ENCODE results near the gene HCFC1R1. TPM values are rescaled to one million over a fixed set of nuclear protein-coding genes. Genes with fewer than 3 reads are reported as not detected.
A peak's percentile ranks its signal among the peaks of the same experiment; 100 is the strongest.

HCFC1R1 gene
- total RNA-seq, 2 donors from 2014 or later: 10.6 to 14.4 TPM

DNA sequence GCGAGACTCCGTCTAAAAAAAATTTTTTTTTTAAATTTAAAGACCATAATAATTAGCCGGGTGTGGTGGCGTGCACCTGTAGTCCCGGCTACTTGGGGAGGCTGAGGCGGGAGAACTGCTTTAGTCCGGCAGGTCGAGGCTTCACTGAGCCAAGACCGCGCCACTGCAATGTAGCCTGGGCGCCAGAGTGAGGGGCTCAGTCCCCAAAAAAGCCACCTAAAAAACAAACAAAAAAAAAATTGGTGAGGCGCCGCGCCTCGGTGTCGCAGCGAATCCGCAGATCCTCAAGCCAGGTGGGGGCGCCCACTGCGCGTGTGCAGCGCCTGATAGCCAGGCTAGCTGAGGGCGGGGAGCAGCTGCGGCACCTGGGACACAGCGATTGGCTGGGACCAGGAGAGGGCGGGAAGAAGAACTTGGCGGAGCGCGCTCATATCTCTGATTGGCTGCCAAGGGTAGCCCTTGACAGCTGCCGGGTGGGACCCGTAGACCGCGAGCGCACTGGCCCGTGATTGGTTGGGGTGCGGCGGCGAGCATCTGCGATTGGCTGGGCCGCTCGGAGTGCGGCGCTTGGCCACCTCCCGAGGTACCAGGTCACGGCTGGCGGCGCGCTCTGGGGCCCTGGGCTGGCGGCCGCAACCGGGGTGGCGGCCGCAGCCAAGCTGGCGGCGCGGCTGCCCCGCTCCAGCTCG lies 20.0 kb downstream of the HCFC1R1 start:
- Mint-ChIP-seq H3K4me1 (peaks cover 17% of the 10 kb centered on the region), H3K36me3 (ENCODE audit: low read depth) (no peaks in the 10 kb centered on the region), H3K27me3 (peaks cover 15% of the 10 kb centered on the region), H3K4me3 (peak overlapping the region; percentile 85), H3K27ac (no peak overlapping the region)
- DNase-seq (peak; percentile 90 to 94 (median 91)), ATAC-seq (peak; percentile 99)
- H3K9me3 ChIP-seq (ENCODE audit: control insufficient read depth, low read length, poor library complexity, severe bottlenecking): no peaks in the 10 kb centered on the region

DNA sequence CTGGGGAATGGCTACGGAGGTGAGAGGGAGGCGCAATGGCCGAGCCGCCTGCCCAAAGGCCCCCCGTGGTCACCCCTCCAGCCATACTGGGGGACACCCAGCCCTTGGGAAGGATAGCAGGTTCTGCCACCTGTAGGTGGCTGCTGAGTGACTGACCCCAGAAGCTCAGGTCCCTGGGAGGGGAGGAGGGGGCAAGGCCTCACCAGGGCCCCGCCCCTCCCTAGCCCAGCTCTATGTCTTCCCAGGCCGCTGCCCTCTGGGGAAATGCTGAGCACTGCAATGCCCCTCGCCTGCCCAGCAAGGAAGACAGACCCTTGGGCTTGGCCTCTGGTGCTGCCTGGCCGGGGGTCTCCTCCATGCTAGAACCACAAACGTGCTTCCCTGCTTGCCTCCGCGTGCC lies 22.4 kb downstream of the HCFC1R1 start:
- ATAC-seq (no peak), DNase-seq (no peak)
- H3K4me3 Mint-ChIP-seq: no peak overlapping the region
- peaks cover 15% of the 10 kb centered on the region for H3K27me3 Mint-ChIP-seq
- no peaks in the 10 kb centered on the region for H3K4me1 Mint-ChIP-seq
- no peaks in the 10 kb centered on the region for H3K36me3 Mint-ChIP-seq (ENCODE audit: low read depth)
- H3K9me3 ChIP-seq (ENCODE audit: control insufficient read depth, low read length, poor library complexity, severe bottlenecking): no peaks in the 10 kb centered on the region
- H3K27ac Mint-ChIP-seq: no peak overlapping the region

DNA sequence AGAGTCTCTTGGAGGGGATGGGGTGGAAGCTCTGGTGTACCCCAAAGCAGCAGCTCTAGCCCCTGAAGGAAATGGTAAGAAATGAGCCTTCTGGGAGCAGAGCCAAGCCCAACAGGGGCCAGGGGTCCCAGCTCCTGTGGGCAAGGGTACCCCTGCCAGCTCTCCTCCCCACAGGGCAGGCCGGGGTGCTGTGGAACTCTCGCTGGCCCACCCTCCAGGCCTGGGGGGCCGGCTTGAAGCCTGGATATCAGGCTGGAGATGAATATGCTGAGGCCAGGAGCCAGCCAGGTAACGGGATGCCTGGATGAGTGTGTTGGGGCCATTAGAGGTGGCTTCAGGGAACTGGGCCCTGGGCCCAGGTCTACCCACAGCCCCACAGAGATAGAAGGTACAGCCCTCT lies 23.2 kb downstream of the HCFC1R1 start:
- ATAC-seq (no peak), DNase-seq (no peak)
- no peak overlapping the region for H3K27ac Mint-ChIP-seq
- no peaks in the 10 kb centered on the region for H3K36me3 Mint-ChIP-seq (ENCODE audit: low read depth)
- H3K4me1 Mint-ChIP-seq: no peaks in the 10 kb centered on the region
- H3K9me3 ChIP-seq (ENCODE audit: control insufficient read depth, low read length, poor library complexity, severe bottlenecking): no peaks in the 10 kb centered on the region
- H3K4me3 Mint-ChIP-seq: no peak overlapping the region
- H3K27me3 Mint-ChIP-seq: peaks cover 15% of the 10 kb centered on the region

DNA sequence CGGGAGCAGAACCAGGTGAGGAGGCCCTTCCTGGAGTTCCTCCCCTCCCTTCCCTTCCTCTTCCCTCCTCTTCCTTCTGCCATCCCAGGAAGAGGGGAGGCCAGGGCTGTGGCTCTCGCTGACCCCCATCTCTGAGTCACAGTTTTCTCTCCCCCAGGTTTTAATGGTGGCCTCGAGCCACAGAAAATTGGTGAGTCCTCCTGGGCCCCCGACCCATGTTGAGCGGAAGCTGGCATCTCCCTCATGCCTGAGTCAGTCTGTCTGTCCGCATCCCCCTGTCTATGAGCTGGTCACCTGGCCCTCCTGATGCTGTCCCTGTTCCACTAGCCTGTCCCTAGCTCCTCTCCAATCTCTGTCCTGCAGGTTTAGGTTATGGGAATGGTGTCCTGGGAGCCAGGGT lies 23.8 kb downstream of the HCFC1R1 start:
- ATAC-seq (no peak), DNase-seq (no peak)
- Mint-ChIP-seq H3K4me3 (no peak overlapping the region), H3K27ac (no peak overlapping the region), H3K27me3 (peaks cover 15% of the 10 kb centered on the region), H3K4me1 (no peaks in the 10 kb centered on the region), H3K36me3 (ENCODE audit: low read depth) (no peaks in the 10 kb centered on the region)
- no peaks in the 10 kb centered on the region for H3K9me3 ChIP-seq (ENCODE audit: control insufficient read depth, low read length, poor library complexity, severe bottlenecking)

DNA sequence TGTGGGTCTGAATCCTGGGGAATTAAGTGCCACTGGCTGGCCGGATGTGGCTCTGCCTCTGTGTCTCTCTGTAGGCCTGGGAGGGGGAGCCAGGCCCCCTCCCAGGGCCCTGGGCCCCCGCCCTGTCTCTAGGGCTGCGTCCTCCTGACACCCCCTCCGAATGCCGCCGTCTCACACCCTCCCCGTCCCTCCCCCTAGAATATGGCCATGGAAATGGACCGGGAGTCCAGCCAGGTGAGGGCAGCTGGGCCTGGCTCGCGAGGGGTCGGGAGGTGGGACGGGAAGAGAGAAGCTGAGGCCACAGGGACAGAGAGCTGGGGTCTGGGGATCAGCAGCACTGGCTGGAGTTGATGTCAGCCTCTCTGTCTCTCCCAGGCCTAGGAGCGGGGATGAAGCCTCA lies 27.4 kb downstream of the HCFC1R1 start:
- no peak for DNase-seq
- no peaks in the 10 kb centered on the region for H3K4me1 Mint-ChIP-seq

DNA sequence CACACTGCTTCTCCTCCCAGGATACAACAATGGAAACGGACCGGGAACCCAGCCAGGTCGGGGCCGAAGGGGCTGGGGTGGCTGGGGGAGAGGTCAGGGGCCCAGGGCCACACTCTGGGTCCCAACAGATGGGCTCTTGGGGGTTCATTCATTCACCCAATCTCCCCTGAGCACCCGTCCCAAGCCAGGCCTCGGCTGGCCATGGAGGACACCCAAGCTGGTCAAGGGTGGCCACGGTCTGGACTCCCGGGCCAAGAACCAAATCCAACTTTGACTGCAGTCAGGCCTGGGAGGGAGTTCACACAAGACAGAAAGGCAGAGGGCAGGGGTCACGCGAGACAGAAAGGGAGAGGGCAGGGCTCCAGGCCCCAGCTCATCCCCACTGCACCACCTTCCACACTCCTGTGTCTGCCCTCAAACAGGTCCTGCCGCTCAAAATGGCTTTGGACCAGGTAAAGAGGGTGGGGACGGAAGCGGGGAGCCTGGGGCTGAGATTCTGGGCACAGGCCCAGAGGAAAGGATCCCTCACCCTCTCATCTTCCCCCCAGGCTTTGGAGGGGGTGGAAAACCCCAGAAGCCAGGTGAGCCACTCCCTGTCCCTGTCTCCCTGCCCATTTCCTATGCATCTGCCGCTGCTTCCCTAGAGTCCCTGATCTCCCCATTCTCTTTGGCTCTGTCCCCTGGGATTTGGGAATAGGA lies 31.2 kb downstream of the HCFC1R1 start:
- Mint-ChIP-seq H3K27me3 (no peaks in the 10 kb centered on the region), H3K36me3 (ENCODE audit: low read depth) (no peaks in the 10 kb centered on the region), H3K4me1 (no peaks in the 10 kb centered on the region), H3K4me3 (no peak overlapping the region), H3K27ac (no peak overlapping the region)
- no peak for DNase-seq
- ATAC-seq: no peak
- no peaks in the 10 kb centered on the region for H3K9me3 ChIP-seq (ENCODE audit: control insufficient read depth, low read length, poor library complexity, severe bottlenecking)

More for the DNA sequence above, 27.4 kb downstream of the HCFC1R1 start:
- H3K9me3 ChIP-seq (ENCODE audit: control insufficient read depth, low read length, poor library complexity, severe bottlenecking): no peaks in the 10 kb centered on the region
- Mint-ChIP-seq H3K36me3 (ENCODE audit: low read depth) (no peaks in the 10 kb centered on the region), H3K4me3 (no peak overlapping the region), H3K27ac (no peak overlapping the region), H3K27me3 (peaks cover 15% of the 10 kb centered on the region)
- no peak for ATAC-seq

DNA sequence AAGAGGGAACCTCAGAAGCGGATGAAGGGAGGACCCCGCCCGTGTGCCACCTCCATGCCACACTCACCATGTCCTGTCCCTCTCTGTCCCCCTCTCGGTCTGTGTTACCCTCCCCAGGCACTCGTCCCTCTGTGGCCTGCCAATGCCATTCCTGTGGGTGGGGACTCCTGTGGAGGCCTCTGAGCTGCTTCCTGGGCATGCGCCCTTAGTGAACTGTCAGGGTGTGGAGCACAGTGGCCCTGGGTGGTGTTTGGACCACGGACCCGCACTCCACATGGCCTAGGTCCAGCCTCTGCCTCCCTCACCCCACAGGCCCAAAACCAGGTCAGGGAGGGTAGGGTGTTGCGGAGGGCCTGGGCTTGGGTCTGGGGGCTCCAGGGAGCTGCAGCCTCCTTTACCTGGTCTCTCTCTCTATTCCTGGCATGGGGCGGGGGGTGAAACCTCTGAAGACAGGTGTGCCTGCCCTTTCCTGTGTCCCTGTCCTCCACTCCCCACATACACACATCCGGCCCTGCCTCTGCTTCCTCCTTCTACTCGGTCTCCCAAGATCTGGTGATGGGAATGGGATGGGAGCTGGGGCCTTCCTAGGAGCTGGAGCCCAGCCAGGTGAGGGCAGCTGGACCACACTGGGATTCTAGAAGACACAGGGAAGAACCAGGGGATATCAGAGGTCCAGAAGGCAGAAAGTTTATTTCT lies 32.0 kb downstream of the HCFC1R1 start:
- ATAC-seq: no peak

DNA sequence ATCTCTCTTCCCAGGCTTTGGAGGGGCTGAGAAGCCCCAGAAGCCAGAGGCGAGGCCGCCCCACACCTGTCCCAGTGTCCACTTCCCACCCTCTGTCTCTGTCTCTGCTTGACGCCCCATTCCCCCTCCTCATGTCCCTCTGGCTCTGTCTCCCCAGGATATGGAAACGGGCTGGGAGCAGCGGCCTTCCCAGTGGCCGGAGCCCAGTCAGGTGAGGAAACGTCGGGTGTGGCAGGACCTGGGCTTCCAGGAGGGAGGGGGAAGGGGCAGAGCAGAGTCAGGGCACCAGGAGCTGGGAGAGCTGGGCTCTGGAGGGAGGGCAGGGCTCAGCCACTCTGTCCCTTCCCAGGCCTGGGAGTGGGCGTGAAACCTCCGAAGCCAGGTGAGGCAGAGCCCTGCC lies 32.9 kb downstream of the HCFC1R1 start:
- no peaks in the 10 kb centered on the region for H3K4me1 Mint-ChIP-seq
- ATAC-seq (no peak), DNase-seq (no peak)
- H3K9me3 ChIP-seq (ENCODE audit: control insufficient read depth, low read length, poor library complexity, severe bottlenecking): no peaks in the 10 kb centered on the region
- no peaks in the 10 kb centered on the region for H3K27me3 Mint-ChIP-seq
- H3K4me3 Mint-ChIP-seq: no peak overlapping the region
- H3K36me3 Mint-ChIP-seq (ENCODE audit: low read depth): no peaks in the 10 kb centered on the region
- H3K27ac Mint-ChIP-seq: no peak overlapping the region

More for the DNA sequence above, 32.0 kb downstream of the HCFC1R1 start:
- no peaks in the 10 kb centered on the region for H3K9me3 ChIP-seq (ENCODE audit: control insufficient read depth, low read length, poor library complexity, severe bottlenecking)
- no peaks in the 10 kb centered on the region for H3K36me3 Mint-ChIP-seq (ENCODE audit: low read depth)
- no peak for DNase-seq
- H3K4me3 Mint-ChIP-seq: no peak overlapping the region
- no peak overlapping the region for H3K27ac Mint-ChIP-seq
- no peaks in the 10 kb centered on the region for H3K4me1 Mint-ChIP-seq
- no peaks in the 10 kb centered on the region for H3K27me3 Mint-ChIP-seq

DNA sequence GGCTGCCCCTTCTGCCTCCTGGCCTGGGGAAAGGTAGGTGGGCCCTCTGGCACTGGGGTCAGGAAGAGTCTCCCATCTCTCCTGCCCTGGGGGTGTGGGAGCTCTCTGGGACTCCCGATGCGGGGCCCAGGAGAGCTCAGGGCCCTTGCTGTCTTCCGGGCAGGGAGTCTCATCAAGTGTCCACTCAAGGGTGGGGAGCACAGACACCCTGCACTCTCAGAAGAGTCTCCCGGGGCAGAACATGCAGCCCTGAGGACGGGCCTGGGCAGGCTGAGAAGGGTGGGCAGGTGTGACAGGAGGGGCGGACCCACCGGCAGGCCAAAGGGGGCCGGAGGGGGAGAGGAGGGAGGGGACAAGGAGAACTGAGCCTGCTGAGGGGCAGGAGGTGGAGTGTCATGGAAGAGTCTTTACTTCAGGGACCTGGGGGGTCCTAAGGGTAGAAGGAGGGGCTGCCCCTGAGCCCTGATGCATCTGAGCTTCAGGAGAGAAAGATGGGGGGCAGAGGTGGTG lies 35.1 kb downstream of the HCFC1R1 start:
- H3K4me1 Mint-ChIP-seq: no peaks in the 10 kb centered on the region
- H3K4me3 Mint-ChIP-seq: no peak overlapping the region
- DNase-seq (no peak), ATAC-seq (no peak)
- no peak overlapping the region for H3K27ac Mint-ChIP-seq
- no peaks in the 10 kb centered on the region for H3K27me3 Mint-ChIP-seq
- no peaks in the 10 kb centered on the region for H3K9me3 ChIP-seq (ENCODE audit: control insufficient read depth, low read length, poor library complexity, severe bottlenecking)
- H3K36me3 Mint-ChIP-seq (ENCODE audit: low read depth): no peaks in the 10 kb centered on the region

DNA sequence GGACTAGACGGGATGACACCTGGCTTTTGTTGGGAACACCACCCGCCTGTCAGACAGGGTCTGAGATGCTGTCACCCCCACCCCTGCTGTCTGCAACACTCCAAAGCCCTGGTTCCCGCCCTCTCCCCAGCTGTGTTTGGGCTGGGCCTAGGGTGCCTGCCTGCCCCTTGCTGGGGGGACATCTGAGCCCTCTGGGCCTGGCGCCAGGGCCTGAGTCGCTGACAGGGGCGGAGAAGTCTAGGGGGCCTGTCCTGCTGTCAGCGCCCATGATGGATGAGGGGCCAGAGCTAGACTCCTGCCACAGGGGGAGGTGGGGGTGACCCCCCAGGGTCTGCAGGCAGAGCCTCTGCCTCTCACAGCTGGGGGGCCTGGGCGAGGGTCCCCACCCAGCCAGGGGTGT lies 35.9 kb downstream of the HCFC1R1 start:
- no peaks in the 10 kb centered on the region for H3K9me3 ChIP-seq (ENCODE audit: control insufficient read depth, low read length, poor library complexity, severe bottlenecking)
- no peaks in the 10 kb centered on the region for H3K4me1 Mint-ChIP-seq
- no peak overlapping the region for H3K27ac Mint-ChIP-seq
- H3K27me3 Mint-ChIP-seq: no peaks in the 10 kb centered on the region
- H3K36me3 Mint-ChIP-seq (ENCODE audit: low read depth): no peaks in the 10 kb centered on the region
- H3K4me3 Mint-ChIP-seq: no peak overlapping the region
- no peak for ATAC-seq
- no peak for DNase-seq

DNA sequence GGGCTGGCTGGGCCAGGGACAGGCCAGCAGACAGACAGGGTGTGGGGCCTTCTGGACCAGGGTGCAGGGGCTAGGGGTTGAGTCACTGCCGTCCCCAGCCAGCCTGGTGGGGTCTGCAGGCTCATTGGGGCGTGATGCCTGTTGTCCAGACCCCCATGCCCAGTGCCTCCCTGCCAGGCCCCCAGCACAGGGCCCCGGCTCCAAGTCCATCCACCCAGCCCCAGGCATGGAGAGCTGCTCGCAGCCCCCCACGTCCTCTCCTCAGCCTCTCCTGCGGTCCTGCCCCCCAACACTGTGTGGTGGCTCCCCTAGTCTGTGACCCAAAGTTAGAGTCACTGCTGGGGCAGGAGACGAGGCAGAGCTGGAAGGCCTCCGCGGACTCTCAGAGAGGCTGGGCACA lies 36.5 kb downstream of the HCFC1R1 start:
- H3K9me3 ChIP-seq (ENCODE audit: control insufficient read depth, low read length, poor library complexity, severe bottlenecking): no peaks in the 10 kb centered on the region
- DNase-seq (no peak), ATAC-seq (no peak)
- Mint-ChIP-seq H3K4me1 (no peaks in the 10 kb centered on the region), H3K27me3 (no peaks in the 10 kb centered on the region), H3K4me3 (no peak overlapping the region), H3K27ac (no peak overlapping the region), H3K36me3 (ENCODE audit: low read depth) (no peaks in the 10 kb centered on the region)

DNA sequence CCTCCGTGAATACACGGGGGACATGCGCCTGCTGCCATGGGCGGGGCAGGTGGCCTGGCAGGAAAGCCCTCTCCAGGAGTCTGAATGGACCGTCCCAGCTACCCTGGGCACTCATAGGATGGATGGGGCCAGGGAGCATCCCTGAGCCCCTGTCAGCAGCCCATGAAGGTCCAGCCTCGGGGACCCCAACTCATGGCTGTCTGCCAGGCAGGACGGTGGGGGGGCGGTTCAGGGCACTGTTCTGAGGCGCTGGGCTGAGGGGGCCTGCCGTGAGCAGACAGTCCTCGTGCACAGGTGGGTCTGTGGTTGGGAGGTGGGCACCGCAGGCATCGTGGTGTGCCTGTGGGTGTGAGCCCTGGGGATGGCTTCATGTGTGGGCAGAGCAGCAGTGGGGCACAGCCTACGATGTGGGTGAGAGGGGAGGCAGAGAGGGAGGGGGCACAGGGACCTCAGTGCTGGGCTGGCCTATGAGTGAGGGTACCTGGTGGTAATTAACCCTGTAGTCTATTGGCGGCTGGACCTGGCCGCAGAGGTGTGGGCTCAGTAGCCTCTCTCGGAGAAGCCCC lies 37.0 kb downstream of the HCFC1R1 start:
- no peaks in the 10 kb centered on the region for H3K36me3 Mint-ChIP-seq (ENCODE audit: low read depth)
- no peak for ATAC-seq
- no peaks in the 10 kb centered on the region for H3K9me3 ChIP-seq (ENCODE audit: control insufficient read depth, low read length, poor library complexity, severe bottlenecking)
- H3K27ac Mint-ChIP-seq: no peak overlapping the region
- H3K27me3 Mint-ChIP-seq: no peaks in the 10 kb centered on the region
- H3K4me3 Mint-ChIP-seq: no peak overlapping the region
- H3K4me1 Mint-ChIP-seq: peaks cover 1% of the 10 kb centered on the region
- DNase-seq: no peak

DNA sequence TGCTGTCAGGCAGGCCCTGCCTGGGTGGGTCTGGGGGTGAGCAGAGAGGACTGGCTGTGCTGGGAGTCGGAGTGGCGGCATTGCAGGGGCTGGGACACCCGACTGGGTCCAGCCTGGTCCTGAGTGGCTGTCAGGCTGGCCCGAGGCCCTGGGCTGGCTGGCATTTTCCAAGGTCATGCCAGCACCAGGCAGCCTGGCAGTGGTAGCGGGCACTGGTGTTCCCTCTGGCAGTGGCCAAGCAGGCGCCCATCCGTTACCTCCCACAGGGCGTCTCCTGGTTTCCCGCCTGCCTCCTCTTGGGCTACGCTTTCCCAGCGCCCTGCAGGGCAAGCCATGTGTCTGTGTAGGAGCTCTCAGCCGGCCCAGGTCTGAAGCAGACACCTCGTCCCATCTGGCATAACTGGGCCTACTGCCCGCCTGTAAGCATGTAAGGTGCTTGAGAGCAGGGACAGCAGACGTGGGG lies 37.8 kb downstream of the HCFC1R1 start:
- ATAC-seq: no peak
- peaks cover 3% of the 10 kb centered on the region for H3K4me1 Mint-ChIP-seq
- no peaks in the 10 kb centered on the region for H3K36me3 Mint-ChIP-seq (ENCODE audit: low read depth)
- DNase-seq: no peak
- H3K4me3 Mint-ChIP-seq: no peak overlapping the region
- H3K27ac Mint-ChIP-seq: no peak overlapping the region
- no peaks in the 10 kb centered on the region for H3K27me3 Mint-ChIP-seq
- no peaks in the 10 kb centered on the region for H3K9me3 ChIP-seq (ENCODE audit: control insufficient read depth, low read length, poor library complexity, severe bottlenecking)
